ENCODE results near the gene TNNT3.

Gene TNNT3

GRCh38 chr11:1877211-1878136 is 42.0 kb upstream of the TNNT3 start:
- Histone ChIP-seq H3K27me3 (ENCODE audit: control insufficient read depth, low read length) (no peaks in the 10 kb centered on the region), H3K79me2 (ENCODE audit: control insufficient read depth, low read length) (peaks cover 6% of the 10 kb centered on the region), H3K36me3 (ENCODE audit: control insufficient read depth, low read length) (no peaks in the 10 kb centered on the region; the same call in 1 of the 2 replicates), H3K9me3 (ENCODE audit: control insufficient read depth, insufficient read depth, low read length) (no peaks in the 10 kb centered on the region), H3K4me1 (ENCODE audit: control insufficient read depth, low read length) (peaks cover 21% of the 10 kb centered on the region), H3F3A (ENCODE audit: control insufficient read depth, insufficient read depth) (no peaks in the 10 kb centered on the region), H4K20me1 (ENCODE audit: control insufficient read depth, insufficient read depth, low read depth, low read length) (peaks cover 3% of the 10 kb centered on the region; the same call in 1 of the 2 replicates), H3K4me3 (ENCODE audit: low read length) (no peak overlapping the region), H3K9me2 (replicated peaks; ENCODE audit: control insufficient read depth, low read length) (no peaks in the 10 kb centered on the region), H3K27ac (ENCODE audit: low read depth, low read length) (no peak overlapping the region), H3K4me2 (ENCODE audit: low read length) (no peak overlapping the region)
- TF ChIP-seq EZH2phosphoT487 (IDR thresholded peaks at IDR 0.05; ENCODE audit: borderline replicate concordance, low read length) (no peak), CTCF (IDR thresholded peaks at IDR 0.05; ENCODE audit: low read depth, low read length, poor library complexity, severe bottlenecking) (no peak)

DNA sequence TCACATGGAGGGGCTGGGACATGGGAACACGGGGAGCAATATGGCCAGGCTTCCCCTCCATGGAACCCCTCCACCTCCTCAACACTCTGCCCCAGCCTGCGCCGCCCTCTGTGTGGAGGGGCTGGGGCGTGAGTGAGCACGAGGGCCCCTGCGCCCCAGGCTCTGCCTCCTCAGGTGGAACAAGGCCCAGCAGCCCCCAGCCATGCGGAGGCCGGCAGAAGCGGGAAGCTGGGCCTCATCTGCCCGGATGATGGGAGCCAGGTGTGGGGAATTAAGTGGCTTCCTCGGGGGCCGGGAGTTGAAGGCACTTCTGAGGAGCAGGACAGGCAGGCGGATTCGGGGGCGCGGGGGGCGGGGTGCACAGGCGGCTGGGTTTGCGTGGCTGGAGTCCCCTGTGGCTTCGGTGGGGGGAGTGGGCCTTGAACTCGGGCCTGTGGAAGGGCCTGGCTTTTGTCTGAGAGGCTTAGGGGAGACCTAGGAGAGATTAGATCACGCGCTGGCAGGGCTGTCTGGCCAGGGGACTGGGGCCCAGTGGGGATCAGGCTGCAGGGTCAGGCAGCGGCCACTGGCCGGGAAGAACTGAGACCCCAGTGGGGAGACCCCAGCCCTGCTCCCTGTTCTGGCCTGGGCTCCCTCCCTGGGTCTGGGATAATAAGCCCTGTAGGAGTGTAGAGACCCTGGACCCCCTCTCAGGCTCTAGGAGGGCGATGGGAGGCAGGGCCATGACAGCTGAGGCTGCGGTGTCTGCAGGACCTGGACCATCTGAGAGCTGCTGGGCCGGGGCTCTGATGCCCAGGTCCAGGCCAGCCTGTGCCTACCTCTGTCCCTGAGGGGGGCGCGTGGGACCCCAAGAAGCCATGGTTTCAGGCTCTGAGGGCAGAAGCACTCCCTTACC is 41.1 kb upstream of the TNNT3 start:
- TF ChIP-seq CTCF (IDR thresholded peaks at IDR 0.05; ENCODE audit: low read depth, low read length, poor library complexity, severe bottlenecking) (no peak), EZH2phosphoT487 (IDR thresholded peaks at IDR 0.05; ENCODE audit: borderline replicate concordance, low read length) (no peak)
- Histone ChIP-seq H3K9me3 (ENCODE audit: control insufficient read depth, insufficient read depth, low read length) (no peaks in the 10 kb centered on the region), H3K36me3 (ENCODE audit: control insufficient read depth, low read length) (peaks cover 8% of the 10 kb centered on the region), H3K27ac (ENCODE audit: low read depth, low read length) (no peak overlapping the region), H3F3A (ENCODE audit: control insufficient read depth, insufficient read depth) (no peaks in the 10 kb centered on the region), H3K27me3 (ENCODE audit: control insufficient read depth, low read length) (no peaks in the 10 kb centered on the region), H4K20me1 (ENCODE audit: control insufficient read depth, insufficient read depth, low read depth, low read length) (peaks cover 3% of the 10 kb centered on the region; the same call in 1 of the 2 replicates), H3K4me1 (ENCODE audit: control insufficient read depth, low read length) (peaks cover 21% of the 10 kb centered on the region), H3K79me2 (ENCODE audit: control insufficient read depth, low read length) (peaks cover 6% of the 10 kb centered on the region), H3K9me2 (replicated peaks; ENCODE audit: control insufficient read depth, low read length) (no peaks in the 10 kb centered on the region), H3K4me3 (ENCODE audit: low read length) (no peak overlapping the region), H3K4me2 (ENCODE audit: low read length) (no peak overlapping the region)

- no peak overlapping the region for H3K27ac ChIP-seq (ENCODE audit: low read depth, low read length)
- no peaks in the 10 kb centered on the region for H3F3A ChIP-seq (ENCODE audit: control insufficient read depth, insufficient read depth)
- H3K79me2 ChIP-seq (ENCODE audit: control insufficient read depth, low read length): peaks cover 6% of the 10 kb centered on the region
- H3K27me3 ChIP-seq (ENCODE audit: control insufficient read depth, low read length): no peaks in the 10 kb centered on the region
- TF ChIP-seq EZH2phosphoT487 (IDR thresholded peaks at IDR 0.05; ENCODE audit: borderline replicate concordance, low read length) (no peak), CTCF (IDR thresholded peaks at IDR 0.05; ENCODE audit: low read depth, low read length, poor library complexity, severe bottlenecking) (no peak)
- H3K4me3 ChIP-seq (ENCODE audit: low read length): no peak overlapping the region
- H3K9me2 ChIP-seq (replicated peaks; ENCODE audit: control insufficient read depth, low read length): no peaks in the 10 kb centered on the region
- H4K20me1 ChIP-seq (ENCODE audit: control insufficient read depth, insufficient read depth, low read depth, low read length): peaks cover 3% of the 10 kb centered on the region; the same call in 1 of the 2 replicates
- peaks cover 21% of the 10 kb centered on the region for H3K4me1 ChIP-seq (ENCODE audit: control insufficient read depth, low read length)
- peaks cover 18% of the 10 kb centered on the region for H3K36me3 ChIP-seq (ENCODE audit: control insufficient read depth, low read length)
- H3K4me2 ChIP-seq (ENCODE audit: low read length): no peak overlapping the region
- H3K9me3 ChIP-seq (ENCODE audit: control insufficient read depth, insufficient read depth, low read length): no peaks in the 10 kb centered on the region
Observed at GRCh38 chr11:1879342-1879940, 40.1 kb upstream of the TNNT3 start.
